ENCODE data around the gene DECR2.
"Not testable (repeated sequence)": the region's sequence is repeated elsewhere in the genome, so short reads cannot be mapped to it uniquely, and the experiment has no call there.

The DECR2 gene

DNA sequence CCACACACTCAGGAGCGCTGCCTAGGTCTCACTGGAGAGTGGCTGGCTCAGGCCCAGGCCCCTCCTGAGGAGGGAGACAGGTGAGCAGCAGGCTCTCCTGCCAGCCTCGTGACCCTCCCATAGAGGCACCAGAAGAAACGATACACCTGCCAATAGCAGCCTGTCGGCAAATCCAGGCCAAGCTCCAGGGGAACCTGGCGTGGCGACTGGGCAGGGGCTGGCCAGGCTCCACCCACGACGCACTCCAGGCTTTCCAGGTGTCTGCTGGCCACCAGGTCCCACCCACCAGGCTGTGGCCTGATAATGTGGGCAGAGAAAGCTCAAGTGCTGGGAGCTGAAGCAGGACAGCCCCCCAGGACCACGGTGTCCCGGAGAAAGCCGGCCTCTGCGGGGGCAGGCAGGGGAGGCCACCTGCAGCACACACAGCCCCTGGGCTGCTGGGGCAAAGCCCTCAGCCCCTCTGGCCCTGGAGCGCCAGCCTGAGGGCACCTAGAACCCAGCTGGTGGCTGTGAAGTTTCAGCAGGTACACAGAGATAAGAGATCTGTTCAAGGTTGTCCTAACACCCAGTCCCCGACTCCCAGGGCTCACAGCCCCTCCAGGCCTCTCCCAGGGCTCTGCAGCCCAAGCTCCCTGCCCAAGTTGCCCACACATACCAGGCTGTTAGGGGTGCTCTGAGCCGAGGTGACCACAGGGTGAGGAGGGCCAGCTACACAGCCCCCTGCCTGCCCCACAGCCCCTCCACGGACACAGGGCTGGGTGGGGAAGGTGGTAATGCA lies 22.3 kb upstream of the DECR2 start:
- no peak for DNase-seq (ENCODE audit: low read depth, low spot score)

DNA sequence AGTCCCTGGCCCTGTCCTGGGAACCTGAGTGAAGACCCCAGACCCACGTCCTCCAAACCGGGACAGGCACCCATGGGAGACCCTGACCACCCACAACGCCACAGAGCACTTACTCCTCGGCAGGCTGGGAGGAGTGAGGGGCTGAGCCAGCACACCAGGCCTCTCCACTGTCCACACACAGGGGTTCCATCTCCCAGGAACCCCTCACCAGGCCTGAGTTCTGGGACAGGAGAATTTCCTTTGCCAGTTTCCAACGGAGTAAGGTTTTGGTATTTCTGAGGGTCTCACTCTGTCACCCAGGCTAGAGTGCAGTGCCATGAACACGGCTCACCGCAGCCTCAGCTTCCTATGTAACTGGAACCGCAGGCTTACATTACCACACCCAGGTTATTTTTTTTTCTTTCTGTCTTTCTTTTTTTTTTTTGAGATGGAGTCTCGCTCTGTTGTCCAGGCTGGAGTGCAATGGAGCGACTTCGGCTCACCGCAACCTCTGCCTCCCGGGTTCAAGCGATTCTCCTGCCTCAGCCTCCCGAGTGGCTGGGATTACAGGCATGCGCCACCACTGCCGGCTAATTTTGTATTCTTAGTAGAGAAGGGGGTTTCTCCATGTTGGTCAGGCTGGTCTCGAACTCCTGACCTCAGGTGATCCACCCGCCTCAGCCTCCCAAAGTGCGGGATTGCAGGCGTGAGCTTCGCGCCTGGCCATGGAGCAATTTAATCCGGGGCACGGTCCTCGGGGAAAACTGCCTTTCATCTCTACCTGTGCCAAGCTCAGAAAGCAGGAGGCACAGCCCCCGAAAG lies 21.5 kb upstream of the DECR2 start:
- no peak for DNase-seq (ENCODE audit: low read depth, low spot score)

DNA sequence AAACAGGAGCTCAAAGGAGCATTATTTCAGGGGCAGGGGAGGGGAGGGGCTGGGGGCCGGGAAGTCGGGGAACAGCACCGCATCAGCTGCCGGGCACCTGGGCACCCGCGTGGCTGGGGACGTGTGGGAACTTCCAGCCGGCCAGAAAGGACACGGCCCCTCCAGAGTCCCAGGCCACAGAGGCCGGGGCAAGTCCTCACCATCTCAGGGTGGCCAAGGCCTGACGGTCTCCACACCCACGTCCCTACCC lies 21.0 kb upstream of the DECR2 start:
- DNase-seq (ENCODE audit: low read depth, low spot score), result no peak

DNA sequence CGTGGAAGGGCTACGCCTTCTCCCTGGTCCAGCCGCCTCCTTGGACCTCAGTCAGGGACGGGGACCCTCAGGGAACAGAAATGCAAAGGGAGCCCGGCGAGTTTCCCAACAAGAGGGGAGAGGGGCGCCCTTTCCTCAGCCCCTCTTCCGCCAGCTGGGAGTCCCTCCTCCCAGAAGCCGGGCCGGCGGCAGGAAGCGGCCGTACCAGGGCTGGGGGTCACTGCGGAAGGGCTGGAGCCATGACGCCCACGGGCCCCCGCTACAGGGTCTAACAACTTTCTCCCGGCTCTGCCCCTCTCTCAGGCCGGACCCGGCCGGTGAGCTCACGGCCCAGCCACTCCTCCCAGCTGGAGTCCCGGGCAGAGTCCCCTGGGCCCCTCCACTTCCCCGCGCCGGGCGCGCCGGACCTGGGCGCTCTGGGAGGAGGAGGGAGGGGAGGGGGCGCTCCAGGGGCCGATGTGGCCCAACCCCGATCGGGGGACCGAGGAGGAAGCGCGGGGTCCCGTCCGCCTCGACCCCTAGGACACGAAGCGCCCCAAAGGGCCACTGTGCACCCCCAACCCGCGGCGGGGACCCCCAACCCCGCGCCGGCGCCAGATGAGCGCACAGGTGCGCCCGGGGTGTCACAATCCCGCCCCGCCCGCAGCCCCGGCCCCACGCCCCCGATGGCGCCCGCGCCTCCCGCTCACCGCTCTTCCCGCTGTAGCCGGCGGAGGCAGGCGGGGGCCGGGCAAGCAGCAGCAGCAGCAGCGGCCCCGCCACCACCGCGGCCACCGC lies 20.5 kb upstream of the DECR2 start:
- no peak for DNase-seq (ENCODE audit: low read depth, low spot score)

DNA sequence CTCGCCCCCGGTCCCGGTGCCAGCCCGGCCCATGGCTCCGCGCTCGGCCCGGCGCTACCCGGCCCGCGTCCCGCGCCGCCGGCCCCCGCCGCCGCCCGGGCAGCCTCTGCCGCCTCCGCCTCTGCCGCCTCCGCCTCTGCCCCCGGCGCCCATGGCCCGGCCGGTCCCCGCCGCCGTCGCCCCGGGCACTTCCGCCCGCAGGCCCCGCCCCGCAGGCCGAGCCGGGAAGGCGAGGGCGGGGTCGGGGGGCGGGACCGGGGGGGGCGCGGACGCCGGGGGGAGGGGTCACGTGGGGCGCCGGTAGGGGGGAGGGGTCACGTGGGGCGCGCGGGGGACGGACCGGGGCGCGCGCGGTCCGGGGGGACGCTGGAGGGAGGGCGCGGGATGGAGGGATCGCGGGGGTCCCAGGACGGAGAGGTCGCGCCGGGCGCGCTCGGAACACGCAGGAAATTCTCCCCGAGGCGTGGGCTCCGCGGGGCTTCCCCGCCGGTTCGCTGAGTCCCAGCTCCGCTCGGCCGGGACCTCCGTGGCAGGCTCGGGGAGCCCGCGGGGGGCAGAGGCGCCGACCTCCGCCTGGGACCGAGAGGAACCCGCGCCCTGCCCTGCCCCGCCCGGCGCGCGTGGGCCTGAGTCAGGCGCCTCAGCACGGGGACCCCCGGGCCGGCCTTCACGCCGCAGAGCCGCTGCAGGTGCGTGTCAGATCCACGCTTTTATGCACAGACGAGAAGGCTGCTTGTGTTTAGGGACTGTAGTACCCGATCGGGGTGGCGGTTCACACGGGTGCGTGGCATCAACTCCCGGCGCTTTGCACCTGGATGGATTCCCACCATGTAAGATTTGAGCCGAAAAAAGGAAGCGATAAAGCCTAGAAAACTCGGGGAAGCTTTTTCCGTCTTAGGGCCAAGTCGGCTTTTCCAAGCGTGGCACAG lies 19.6 kb upstream of the DECR2 start, which contains the start of gene PGAP6:
PGAP6 (minus strand) TSS at position 190 of the 929 bp plus-strand sequence; CDS start at position 33, 157 bp downstream.
- peak; percentile 28 for DNase-seq (ENCODE audit: low read depth, low spot score)

DNA sequence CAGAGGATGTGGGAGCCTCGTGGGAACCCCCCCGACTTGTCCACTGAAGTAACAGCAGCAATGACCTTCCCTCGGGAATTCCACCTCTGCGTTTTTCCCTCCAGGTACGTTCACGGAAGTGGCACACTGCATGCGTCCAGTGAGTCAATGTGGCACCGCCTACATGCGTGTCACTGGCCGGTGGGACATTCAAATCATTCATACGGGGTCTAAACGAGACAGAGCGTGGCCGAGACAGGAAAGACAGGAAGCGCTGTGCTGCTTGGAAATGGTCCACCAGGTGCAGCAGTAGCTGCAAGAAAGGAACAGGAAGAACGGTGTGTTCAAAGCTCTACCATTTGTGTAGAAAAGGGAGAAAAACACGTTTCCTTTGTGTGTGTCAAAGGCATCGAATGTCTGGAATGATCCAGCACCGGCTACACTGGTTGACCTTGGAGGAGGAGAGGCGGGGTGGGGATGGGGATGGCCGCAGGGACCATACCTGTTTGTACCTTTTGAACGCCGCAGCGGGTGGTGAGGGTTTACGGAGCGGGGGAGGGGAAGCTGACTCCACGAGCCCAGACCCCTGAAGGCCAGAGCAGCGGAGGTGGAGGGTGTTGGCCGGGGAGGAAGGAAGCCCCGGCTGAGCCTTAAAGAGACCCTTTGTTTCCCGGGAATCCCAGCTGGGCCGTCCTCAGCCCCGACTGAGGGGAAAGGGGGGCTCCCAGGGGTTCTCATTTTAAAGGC lies 18.2 kb upstream of the DECR2 start:
- DNase-seq (ENCODE audit: low read depth, low spot score), result no peak

DNA sequence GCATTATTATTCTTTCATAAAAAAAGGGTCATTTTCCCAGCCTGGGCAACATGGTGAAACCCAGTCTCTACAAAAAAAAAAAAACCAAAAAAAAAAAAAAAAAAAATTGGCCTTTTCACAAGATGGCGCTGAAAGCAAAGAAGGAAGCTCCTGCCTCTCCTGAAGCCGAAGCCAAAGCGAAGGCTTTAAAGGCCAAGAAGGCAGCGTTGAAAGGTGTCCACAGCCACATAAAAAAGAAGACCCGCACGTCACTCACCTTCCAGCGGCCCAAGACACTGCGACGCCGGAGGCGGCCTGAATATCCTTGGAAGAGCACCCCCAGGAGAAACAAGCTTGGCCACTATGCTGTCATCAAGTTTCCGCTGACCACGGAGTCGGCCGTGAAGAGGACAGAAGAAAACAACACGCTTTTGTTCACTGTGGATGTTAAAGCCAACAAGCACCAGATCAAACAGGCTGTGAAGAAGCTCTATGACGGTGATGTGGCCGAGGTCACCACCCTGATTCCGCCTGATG lies 15.0 kb upstream of the DECR2 start:
- DNase-seq (ENCODE audit: low read depth, low spot score), result no peak

DNA sequence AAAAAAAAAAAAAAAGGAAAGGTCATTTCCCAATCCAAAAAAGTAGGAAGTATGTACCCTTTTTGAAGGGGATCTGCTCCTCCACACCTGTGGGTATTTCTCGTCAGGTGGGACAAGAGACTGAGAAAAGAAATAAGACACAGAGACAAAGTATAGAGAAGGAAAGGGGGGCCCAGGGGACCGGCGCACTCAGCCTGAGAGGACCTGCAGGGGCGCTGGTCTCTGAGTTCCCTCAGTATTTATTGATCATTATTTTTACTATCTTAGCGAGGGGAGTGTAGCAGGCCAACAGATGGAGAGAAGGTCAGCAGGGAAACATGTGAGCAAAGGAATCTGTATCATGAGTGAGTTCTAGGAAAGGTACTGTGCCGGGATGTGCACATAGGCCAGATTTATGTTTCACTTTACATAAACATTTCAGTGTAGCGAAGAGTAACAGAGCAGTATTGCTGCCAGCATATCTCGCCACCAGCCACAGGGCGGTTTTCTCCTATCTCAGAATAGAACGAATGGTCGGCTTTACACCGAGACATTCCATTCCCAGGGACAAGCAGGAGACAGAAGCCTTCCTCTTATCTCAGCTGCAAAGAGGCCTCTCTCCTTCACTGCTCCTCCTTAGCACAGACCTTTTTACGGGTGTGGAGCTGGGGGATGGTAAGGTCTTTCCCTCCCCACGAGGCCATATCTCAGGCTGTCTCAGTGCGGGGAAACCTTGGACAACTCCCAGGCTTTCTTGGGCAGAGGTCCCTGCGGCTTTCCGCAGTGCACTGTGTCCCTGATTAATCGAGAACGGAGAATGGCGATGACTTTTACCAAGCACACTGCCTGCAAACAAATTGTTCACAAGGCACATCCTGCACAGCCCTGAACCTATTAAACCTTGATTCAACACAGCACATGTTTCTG lies 13.7 kb upstream of the DECR2 start:
- not testable (repeated sequence) for DNase-seq (ENCODE audit: low read depth, low spot score)

DNA sequence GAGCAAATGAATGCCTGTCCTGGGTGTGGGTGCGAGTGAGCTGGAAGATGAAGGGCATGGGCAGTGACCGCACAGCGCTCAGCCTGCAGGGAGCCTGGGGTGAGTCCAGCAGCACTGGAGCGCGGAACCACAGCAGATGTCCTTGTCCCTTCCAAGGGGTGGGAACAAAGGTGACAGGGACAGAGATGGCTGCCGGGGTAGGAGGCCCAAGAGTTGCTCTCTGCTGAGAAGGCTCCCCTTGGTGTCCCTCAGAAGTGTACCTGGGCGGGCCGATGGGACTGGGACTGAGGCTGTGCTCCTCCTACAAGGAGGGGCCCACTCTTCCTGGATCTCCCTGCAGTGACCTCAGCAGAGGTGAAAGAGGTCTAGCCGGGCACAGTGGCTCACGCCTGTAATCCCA lies 12.3 kb upstream of the DECR2 start:
- DNase-seq (ENCODE audit: low read depth, low spot score), result no peak

DNA sequence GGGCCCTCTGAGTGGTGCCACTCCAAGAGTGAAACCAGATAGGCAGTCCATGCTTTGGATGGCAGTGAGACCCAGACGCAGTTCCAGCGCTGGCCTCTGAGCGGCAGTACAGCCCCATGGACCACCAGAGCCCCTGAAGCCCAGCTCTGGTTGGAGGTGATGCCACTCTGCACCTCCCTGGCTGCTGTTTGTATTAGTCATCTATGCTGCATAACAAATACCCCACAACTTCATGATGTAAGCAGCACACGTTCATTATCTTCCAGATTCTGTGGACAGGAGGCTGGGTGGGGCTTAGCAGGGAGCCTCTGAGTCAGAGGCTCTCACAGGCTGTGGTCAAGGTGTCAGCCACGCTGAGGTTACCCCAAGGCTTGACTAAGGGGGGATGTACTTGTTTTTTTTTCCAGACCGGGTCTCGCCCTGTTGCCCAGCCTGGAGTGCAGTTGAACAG lies 9.8 kb upstream of the DECR2 start:
- DNase-seq (ENCODE audit: low read depth, low spot score), result peak; percentile 65

DNA sequence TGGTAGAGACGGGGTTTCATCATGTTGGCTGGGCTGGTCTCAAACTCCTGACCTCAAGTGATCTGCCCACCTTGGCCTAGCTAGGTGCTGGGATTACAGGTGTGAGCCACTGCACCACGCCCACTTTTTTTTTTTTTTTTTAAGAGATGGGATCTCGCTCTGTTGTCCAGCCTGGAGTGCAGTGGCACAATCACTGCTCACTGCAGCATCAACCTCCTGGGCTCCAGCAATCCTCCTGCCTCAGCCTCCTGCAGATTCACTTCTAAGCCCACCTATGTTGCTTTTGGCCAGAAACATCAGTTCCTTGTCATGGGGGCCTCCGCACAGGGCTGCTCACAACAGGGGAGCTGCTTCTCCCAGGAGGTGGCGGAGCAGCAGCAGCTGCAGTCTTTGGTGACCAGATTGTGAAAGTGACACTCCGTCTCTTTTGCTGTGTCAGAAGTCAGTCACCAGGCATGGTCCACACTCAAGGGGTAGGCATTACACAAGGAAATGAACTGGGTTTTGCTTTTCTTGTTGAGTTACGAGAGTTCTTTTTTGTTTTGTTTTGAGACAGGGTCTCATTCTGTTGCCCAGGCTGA lies 9.1 kb upstream of the DECR2 start:
- no peak for DNase-seq (ENCODE audit: low read depth, low spot score)

DNA sequence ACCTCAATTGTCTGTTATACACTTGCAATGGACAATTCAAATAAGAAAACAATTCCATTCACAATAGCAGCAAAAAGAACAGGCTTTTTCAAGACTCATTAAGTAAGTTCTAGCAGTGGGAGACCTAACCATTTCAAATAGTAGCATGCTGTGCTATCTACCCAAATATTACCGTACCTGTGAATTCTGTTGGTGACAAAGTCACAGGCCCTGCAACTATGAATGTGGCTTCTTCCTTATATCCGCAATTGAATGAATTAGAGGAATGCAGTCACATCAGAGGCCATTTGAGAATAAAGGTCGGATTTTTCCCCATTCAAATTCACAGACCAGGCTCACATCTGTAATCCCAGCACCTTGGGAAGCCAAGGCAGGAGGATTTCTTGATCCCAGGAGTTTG lies 5.5 kb upstream of the DECR2 start:
- DNase-seq (ENCODE audit: low read depth, low spot score), result no peak

DNA sequence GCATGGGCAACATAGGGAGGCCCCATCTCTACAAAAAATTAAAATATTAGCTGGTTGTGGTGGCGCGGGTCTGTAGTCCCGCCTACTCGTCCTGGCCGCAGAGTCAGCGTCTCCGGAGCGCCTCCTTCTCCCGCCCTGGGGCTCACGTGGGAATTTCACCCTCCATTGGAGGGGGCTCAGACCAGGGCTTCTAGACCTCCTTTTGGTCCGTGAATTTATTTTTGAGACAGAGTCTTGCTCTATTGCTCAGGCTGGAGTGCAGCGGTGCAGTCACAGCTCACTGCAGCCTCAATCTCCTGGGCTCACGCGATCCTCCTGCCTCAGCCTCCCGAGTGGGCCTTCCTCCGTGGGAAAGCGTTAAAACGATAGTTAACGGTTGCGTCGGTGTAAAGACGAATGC lies 5.1 kb upstream of the DECR2 start:
- no peak for DNase-seq (ENCODE audit: low read depth, low spot score)

DNA sequence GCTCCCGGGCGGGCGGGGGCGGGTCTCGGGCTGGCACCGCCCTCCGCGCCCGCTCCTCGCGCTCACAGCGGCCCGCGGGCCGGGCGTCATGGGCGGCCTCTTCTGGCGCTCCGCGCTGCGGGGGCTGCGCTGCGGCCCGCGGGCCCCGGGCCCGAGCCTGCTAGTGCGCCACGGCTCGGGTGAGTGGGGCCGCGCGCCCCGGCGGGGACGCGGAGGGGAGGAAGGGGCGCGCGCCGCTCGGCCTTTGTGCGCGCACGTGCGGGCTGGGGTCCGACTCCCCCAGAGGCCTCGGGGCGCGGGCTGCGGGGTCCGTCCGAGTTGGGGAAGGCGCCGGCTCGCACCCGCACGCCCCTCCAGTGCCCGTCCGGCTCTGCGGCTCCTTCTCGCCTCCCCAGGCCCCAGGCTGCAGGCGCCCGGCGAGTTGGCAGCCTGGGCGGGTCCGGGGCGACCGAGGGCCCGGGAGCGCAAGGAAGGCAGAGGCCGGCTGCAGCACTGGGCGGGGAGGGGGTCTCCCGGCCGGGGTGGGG lies 4.5 kb upstream of the DECR2 start, which contains the start of gene NME4:
NME4 (plus strand) TSS at position 65 of the 527 bp plus-strand sequence; CDS start at position 89, 24 bp downstream.
- DNase-seq (ENCODE audit: low read depth, low spot score), result no peak

DNA sequence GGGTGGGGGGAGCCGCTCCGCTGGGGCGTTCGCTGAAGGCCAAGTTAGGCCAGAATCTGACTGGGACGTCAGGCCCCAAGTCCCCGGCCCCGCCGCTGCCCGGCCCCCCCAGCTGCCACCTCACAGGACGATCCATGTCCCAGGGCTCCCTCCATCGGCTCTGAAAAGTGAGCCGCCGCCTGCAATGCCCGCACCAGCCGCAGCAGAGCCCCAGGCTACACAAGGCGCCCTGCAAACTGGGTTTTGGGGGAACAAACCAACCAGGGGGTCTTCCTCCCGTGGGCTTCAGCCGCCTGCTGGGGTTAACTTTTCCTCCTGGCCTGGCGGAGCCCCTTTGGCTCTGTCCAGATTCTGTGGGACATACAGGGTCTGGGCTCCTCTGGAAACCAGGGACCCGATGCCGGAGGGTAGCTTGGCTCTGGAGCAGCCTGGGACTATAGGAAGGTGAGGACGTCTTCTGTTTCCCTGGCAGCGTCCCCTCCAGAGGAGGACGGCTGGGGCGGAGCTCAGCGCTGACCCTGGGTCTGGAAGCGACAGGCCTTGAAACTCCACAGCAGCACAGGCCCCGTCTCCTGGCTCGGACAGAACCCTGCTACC lies 3.9 kb upstream of the DECR2 start:
- no peak for DNase-seq (ENCODE audit: low read depth, low spot score)

DNA sequence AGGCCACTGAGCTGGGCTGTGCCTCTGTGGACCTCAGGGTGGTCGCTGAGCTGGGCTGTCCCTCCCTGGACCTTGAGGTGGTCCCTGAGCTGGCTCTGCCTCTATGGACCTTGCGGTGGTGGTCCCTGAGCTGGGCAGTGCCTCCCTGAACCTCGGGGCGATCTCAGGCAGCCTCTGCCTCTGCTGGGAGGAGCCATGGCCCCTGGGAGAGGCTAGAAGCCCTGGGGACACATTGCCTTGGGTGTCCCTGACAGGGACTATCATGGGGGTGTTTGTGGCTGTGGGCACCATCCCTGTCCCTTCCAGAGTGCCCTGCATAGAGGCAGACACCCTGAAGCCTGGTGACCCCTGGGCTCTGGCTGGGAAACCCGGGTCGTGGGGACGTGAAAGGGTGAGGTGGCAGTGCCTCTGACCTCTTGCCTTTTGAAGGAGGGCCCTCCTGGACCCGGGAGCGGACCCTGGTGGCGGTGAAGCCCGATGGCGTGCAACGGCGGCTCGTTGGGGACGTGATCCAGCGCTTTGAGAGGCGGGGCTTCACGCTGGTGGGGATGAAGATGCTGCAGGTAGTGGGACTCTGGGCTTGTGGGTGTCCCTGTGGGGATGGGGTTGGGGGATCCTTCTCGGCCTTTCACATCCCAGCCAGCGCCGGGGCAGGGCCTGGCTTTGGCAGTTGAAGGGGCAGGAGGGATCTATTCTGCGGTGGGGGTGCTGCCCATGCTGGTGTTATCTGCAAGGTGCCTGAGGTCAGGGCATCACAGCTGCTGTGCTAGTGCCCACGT lies 2.9 kb upstream of the DECR2 start:
- no peak for DNase-seq (ENCODE audit: low read depth, low spot score)

DNA sequence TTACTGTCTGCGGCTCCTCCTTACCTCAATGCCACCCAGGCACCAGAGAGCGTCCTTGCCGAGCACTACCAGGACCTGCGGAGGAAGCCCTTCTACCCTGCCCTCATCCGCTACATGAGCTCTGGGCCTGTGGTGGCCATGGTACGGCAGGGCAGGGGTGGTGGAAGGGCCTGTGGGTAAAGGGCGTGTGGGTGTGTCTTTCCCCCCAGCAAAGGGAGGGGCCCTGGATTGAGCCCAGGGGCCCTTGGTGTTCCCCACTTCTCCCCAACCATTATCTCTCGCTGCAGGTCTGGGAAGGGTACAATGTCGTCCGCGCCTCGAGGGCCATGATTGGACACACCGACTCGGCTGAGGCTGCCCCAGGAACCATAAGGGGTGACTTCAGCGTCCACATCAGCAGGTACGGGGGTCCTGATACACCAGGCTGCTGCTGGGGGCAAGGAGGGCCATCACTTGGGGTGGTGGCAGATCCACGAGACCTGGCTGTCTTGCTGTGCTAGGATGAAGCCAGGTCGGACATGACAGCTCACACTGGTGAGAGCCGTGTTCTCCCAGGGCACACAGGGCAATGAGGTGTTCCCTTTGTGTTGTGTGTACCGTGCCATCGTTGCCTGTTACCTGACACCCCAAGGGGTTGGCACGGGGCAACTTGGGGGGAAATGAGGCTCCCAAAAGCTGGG lies 2.2 kb upstream of the DECR2 start:
- DNase-seq (ENCODE audit: low read depth, low spot score), result no peak
